ENCODE results near the gene TNRC6C. TPM values are rescaled to one million over a fixed set of nuclear protein-coding genes. Genes with fewer than 3 reads are reported as not detected.

TNRC6C gene
- total and polyA plus RNA-seq, 8 donors = 14.0 to 20.3 (median 16.6) TPM

DNA sequence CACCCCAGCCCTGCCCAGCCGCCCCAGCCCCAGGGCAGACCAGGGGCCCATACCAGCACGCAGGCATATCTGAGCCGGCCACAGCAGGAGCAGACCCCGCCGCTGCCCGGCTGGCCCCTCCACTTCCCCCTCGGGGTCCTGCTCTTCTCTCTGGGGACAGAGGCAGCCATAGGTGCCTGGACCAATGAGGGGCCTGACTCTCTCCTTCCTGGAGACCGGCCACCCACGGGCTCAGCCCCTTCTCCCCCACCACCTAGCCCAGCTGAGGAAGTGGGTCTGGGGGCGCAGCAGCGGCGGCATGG is 166.3 kb downstream of the TNRC6C start:
- no peak for TF ChIP-seq CTCF (IDR thresholded peaks at IDR 0.05)
- peaks cover 0 to 69% of the 10 kb centered on the region in 2 donors for H3K36me3 ChIP-seq
- ATAC-seq = no peak
- H3K4me3 ChIP-seq = no peak overlapping the region
- H3K27me3 ChIP-seq = no peaks in the 10 kb centered on the region
- H3K9me3 ChIP-seq = no peaks in the 10 kb centered on the region
- no peak for DNase-seq
- peak overlapping the region; percentile 8 to 93 for H3K27ac ChIP-seq
- intact Hi-C loops (cut with DNase I) = no loop called here
- peaks cover 24 to 80% of the 10 kb centered on the region in 2 donors for H3K4me1 ChIP-seq

DNA sequence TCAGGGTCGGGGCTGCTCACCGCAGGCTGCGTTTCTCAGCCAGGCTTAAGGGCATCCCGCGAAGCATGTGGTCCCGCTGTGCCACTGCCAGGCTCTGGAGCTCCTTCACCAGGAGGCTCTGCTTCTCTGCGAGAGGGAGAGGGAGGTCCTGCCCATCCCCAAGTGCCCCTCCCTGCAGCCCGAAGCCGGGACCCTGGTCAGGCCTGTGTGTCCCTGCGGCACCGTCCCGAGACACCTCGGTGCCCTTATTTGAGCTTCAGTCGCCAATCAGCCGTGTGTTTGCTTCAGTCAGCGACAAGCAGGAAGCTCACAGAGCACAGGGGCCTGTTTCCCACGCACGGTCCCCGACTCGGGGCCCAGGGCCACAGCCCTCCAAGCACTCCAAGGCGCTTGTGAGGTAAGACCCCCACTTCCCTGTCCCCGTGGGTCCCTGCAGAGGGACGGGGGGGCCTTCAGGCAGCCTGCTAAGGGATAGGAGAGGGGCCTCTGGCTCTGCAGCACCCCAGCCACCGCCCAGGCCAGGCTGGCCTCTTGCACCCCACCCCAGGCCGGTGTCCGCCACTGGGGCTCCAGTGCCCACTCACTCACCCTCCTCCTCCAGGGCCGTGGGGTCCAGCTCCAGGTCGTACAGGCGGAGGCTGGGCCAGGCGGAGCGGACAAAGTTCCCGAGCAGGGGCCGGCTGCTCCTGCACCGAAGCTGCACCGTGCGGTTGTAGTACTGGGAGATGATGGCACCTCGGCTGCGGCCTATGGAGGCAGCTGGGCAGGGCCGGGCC is 166.8 kb downstream of the TNRC6C start:
- Histone ChIP-seq H3K27me3 (no peaks in the 10 kb centered on the region), H3K9me3 (no peaks in the 10 kb centered on the region), H3K36me3 (peaks cover 0 to 64% of the 10 kb centered on the region in 2 donors), H3K4me3 (no peak overlapping the region), H3K27ac (peak overlapping the region in 1 of 2 donors; percentile 93), H3K4me1 (peaks cover 27 to 86% of the 10 kb centered on the region in 2 donors)
- no peak for TF ChIP-seq CTCF (IDR thresholded peaks at IDR 0.05)
- intact Hi-C loops (cut with DNase I) = no loop called here
- ATAC-seq (no peak), DNase-seq (peak in 1 of 4 donors; percentile 78)

GRCh38 chr17:78125976-78126894 is 167.7 kb downstream of the TNRC6C start:
- Histone ChIP-seq H3K4me1 (peaks cover 27 to 88% of the 10 kb centered on the region in 2 donors), H3K4me3 (peak overlapping the region in 1 of 2 donors; percentile 94), H3K9me3 (no peaks in the 10 kb centered on the region), H3K36me3 (peaks cover 0 to 55% of the 10 kb centered on the region in 2 donors), H3K27ac (peak overlapping the region; percentile 90 to 93), H3K27me3 (peaks cover 0 to 2% of the 10 kb centered on the region in 2 donors)
- peak in 1 of 4 donors; percentile 74 for DNase-seq
- ATAC-seq = no peak
- intact Hi-C loops (cut with DNase I) = no loop called here
- no peak for TF ChIP-seq CTCF (IDR thresholded peaks at IDR 0.05)

- H3K9me3 ChIP-seq = no peaks in the 10 kb centered on the region
- peaks cover 0 to 48% of the 10 kb centered on the region in 2 donors for H3K36me3 ChIP-seq
- no peak for TF ChIP-seq CTCF (IDR thresholded peaks at IDR 0.05)
- DNase-seq (no peak), ATAC-seq (no peak)
- peak overlapping the region; percentile 60 to 94 for H3K4me3 ChIP-seq
- intact Hi-C loops (cut with DNase I) = no loop called here
- peaks cover 0 to 8% of the 10 kb centered on the region in 2 donors for H3K27me3 ChIP-seq
- H3K27ac ChIP-seq = peak overlapping the region; percentile 90 to 93
- H3K4me1 ChIP-seq = peaks cover 30 to 88% of the 10 kb centered on the region in 2 donors
Measured at GRCh38 chr17:78126895-78127238, 168.4 kb downstream of the TNRC6C start.
